ENCODE data around the gene CCSER2.

CCSER2 gene

DNA sequence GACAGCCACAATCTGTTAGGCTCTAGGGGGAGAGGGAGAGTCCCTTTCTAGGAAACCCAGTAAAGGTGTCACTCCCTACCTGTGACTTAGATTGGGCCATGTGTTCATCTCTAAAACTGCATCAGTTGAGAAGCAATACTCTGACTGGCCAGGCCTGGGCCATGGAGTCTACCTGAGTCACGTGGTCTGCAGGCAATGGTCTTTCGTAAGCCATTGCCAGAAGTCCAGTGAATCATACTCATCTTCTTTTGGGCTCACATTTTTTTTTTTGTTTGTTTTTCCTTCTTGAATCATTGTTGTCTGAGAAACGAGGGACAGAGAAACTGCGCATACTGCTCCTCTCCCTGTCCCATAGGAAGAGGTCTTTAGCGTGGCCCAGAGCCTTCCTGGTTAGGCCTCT is 215.6 kb downstream of the CCSER2 start:
- DNase-seq (ENCODE audit: low read depth, low spot score), result no peak

DNA sequence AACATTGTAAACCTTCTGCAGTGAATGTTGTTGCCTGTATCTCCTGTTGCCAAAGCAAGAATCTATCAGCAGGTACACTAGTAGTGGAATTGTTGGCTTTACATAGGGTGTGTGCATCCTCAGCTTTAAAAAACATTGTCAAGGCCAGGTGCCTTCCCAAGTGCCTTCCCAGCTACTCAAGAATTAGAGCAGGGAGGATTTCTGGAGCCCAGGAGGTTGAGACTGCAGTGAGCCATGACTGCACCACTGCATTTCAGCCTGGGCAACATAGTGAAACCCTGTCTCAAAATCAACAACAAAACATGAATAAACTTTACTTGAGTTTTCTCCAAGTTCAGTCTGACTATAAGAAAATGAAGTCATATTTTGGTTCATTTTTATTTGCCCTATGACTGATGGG is 217.3 kb downstream of the CCSER2 start:
- DNase-seq (ENCODE audit: low read depth, low spot score), result no peak

DNA sequence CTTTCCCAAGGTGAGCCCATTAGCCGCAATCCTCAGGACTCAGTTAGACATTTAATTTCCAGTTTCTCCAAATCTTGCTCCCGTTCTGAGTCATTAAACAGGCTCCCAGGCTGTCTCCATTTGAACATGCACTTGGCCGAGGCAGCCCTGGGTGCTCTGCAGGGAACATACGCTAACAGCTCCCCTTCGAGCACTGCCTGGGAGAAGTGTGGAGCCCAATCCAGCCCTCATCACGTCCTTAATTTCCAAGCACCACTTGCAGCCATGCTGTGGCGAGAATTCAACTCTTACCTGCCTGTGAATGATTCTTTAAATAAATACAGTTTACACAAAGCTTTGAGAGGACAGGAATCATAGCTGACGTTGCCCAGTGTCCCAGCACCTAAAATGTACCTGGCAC is 218.2 kb downstream of the CCSER2 start:
- no peak for DNase-seq (ENCODE audit: low read depth, low spot score)

DNA sequence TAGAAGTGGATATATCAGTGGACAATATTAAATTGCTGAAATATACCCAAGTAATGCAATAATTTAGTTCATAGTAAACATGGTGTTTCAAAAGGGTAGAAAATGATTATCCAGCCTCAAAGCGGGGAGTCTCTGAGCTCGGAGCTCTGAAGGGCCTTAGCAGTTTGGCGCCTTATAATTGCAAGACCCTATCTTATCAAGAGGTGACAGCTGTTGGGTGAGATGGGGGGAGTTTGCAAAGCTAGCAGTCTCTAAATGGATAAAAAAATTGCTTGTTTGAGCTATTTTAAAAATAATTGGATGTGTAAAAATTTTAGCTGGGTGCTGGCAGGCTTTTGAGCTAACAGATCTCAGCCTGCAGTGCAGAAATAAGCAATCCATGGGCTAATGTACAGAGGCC is 219.2 kb downstream of the CCSER2 start:
- no peak for DNase-seq (ENCODE audit: low read depth, low spot score)

- no peak for DNase-seq (ENCODE audit: low read depth, low spot score)
Measured at GRCh38 chr10:84548869-84549268, 220.5 kb downstream of the CCSER2 start.

DNA sequence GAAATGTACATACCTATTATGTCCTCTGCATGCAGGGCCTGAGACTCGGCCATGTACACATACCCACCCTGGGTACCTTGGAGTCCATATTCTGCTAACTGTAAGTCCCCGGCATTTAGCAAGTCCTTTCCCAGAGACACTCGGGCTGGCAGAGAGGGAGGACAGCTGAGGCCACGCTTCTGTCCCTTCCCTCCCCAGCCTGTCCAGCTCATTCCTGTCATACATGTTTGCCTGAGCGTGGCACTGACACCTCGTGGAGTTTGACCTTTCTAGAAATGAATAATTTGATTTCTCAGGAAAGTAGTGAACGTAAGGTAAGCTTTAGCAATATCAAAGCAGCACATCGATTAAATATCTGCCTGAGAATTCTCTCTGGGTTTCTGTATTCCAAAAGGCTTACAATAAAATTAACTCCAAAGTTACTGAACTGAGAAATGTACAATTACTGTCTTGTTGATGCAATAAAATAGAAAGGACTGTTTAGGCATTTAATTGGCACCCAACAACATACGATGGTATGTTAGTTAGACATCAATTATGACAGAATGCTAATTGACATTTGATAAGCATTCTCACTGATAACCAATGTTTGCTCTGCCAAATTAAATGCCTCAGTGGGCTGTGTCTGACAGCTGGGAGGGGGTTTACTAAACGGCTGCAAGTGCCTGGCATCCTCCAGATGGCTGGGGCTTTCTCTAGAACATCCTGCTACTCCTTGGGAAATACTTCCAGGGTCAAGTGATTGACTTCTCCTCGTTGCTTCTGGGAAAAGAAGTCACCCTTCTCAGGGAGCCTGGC is 221.2 kb downstream of the CCSER2 start:
- DNase-seq (ENCODE audit: low read depth, low spot score), result no peak

DNA sequence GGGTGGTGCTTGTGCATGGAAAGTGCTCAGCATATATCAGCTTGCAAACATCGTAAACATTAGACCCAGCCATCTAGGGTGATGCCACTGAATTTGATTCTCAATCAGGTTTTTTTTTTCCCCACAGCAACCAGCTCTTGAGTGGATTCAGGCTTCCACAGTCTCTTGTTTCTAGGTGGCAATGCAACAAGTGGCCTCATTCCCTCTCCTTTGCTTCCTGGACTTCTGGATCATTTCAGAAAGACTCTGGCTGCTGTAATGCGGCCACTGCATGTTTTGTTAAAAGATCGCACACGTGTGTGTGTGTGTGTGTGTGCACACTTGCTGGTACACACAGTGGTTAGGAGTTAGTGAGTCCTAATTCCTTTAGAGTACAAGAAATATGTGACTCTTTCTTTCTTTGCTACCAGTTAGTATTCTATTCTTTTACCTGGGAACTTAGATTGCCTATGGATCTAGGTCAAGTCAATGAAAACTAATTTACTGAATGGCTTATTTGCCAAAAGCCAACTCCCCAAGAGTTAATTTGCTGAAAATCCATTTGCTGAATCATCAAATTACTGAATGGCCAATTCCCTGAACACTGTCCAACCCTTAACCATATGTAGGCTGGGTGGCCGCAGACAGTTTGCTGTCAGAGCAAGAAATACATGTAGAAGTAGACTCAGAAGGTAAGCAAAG is 222.5 kb downstream of the CCSER2 start:
- DNase-seq (ENCODE audit: low read depth, low spot score), result no peak

GRCh38 chr10:84551437-84552120 is 223.2 kb downstream of the CCSER2 start:
- no peak for DNase-seq (ENCODE audit: low read depth, low spot score)

GRCh38 chr10:84552478-84552877 is 224.1 kb downstream of the CCSER2 start:
- no peak for DNase-seq (ENCODE audit: low read depth, low spot score)

- no peak for DNase-seq (ENCODE audit: low read depth, low spot score)
Measured at GRCh38 chr10:84562592-84562991, 234.2 kb downstream of the CCSER2 start.

DNA sequence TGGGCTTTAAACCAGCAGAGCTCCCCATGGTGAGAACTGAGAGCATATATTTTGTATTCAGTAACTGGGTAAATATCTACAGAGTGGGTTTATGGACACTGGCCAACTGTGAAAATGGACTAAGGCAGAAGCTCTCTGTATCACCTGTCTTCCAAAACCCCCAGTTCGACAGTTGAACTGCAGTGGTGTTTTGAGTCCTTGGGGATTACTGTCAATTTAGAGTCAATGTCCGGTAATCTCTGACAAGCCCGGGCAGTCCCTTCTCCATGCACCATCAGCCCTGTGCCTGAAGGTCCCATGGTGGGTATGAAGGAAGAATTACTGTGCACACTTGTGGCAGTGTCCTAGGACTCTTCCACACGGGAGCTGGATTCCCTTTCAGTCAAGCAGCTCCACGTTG is 235.0 kb downstream of the CCSER2 start:
- DNase-seq (ENCODE audit: low read depth, low spot score), result no peak

DNA sequence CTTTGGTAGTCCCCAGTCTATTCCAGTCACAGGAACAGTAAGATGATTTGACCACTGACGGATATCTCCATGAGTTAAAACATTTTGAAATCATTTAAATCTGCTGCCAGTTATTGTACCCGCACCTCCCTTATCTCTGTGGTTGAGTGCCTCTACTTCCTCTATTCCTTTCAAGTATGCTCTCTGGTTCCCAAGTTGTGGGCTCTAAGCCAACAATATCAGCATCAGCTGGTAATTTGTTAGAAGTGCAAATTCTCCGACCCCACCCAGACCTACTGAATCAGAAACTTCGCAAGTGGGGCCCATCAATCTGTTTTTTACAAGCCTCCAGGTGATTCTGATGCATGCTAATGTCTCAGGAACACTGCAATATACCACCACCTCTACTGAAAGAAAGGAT is 235.5 kb downstream of the CCSER2 start:
- DNase-seq (ENCODE audit: low read depth, low spot score), result no peak

GRCh38 chr10:84565881-84566582 is 237.6 kb downstream of the CCSER2 start:
- no peak for DNase-seq (ENCODE audit: low read depth, low spot score)

DNA sequence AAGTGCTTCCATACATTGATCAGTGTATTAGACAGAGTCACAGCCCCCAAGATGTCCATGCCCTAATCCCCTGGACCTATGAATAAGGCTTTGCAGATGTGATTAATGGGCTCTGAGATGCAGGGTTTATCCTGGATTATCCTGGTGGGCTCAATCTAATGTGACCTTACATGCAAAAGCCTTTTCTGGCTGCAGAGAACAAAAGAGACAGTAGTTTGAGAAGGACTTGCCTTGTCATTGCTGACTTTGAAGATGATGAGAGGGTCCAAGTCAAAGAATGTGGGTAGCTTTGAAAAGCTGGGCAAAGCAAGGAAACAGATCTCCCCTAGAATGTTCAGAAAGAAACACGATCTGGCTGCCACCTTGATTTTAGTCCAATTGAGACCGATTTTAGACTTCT is 238.7 kb downstream of the CCSER2 start:
- no peak for DNase-seq (ENCODE audit: low read depth, low spot score)

All from astrocyte of the hippocampus (primary cell).